Vagina (tissue), 2 donors: ENCODE results near the gene MDFI.

Experiments
- POLR2A ChIP-seq, 2 donors: fragments of 450-650 bp; IDR thresholded peaks; one replicate each; pipeline ENCODE4 v1.6.1; 2017; ENCODE audit warnings: antibody characterized with exemption in 2 of 2, mild to moderate bottlenecking in 2 of 2, moderate library complexity in 2 of 2
- POLR2AphosphoS5 ChIP-seq, 2 donors: sonication (generic); formaldehyde crosslinking; IDR thresholded peaks; one replicate each; pipeline ENCODE4 v1.9.0; 2017; ENCODE audit warnings: antibody characterized with exemption in 2 of 2, mild to moderate bottlenecking in 2 of 2, low read depth in 1 of 2; ENCODE audit not compliant: insufficient read depth in 1 of 2
- TF ChIP-seq, protein P1 (sequence below), 3 experiments: fragments of 450-650 bp in 2 of 3; fragments of 200-600 bp in 1 of 3; sonication (generic) in 1 of 3; IDR thresholded peaks; one replicate each; pipeline ENCODE4 v1.5.1; 2017 to 2019; ENCODE audit warnings: antibody characterized with exemption in 3 of 3, mild to moderate bottlenecking in 2 of 3, moderate library complexity in 2 of 3

DNA sequence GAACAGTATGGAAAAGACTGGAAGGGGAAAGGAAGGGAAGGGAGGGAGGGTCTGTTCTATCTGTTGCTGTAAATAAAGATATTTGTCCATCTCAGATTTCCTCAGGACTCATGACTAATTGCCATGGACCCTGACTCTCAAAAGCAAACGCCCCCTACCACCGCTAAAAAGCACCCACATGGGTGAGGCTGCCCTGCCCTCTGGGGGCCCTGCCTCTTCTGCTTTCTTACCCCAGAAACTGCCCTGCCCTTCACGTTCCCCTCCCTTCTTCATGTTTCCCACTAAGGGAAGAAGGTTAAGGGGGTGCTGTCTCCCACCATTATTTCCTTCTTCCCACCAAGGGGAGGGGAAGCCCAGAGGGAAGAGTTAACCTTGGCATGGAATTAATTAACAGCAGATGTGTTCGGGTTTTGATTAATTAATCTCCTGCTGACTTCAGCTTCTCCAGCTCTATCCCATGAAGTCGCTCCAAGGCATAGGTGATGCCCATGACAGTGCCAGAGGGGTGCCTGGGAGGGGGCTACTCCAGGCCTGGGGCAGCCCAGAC lies 16.0 kb downstream of the MDFI start:
- TF ChIP-seq, protein P1, sequence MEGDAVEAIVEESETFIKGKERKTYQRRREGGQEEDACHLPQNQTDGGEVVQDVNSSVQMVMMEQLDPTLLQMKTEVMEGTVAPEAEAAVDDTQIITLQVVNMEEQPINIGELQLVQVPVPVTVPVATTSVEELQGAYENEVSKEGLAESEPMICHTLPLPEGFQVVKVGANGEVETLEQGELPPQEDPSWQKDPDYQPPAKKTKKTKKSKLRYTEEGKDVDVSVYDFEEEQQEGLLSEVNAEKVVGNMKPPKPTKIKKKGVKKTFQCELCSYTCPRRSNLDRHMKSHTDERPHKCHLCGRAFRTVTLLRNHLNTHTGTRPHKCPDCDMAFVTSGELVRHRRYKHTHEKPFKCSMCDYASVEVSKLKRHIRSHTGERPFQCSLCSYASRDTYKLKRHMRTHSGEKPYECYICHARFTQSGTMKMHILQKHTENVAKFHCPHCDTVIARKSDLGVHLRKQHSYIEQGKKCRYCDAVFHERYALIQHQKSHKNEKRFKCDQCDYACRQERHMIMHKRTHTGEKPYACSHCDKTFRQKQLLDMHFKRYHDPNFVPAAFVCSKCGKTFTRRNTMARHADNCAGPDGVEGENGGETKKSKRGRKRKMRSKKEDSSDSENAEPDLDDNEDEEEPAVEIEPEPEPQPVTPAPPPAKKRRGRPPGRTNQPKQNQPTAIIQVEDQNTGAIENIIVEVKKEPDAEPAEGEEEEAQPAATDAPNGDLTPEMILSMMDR (IDR thresholded peaks at IDR 0.05) = no peak
- no peak for TF ChIP-seq POLR2AphosphoS5 (IDR thresholded peaks at IDR 0.05; ENCODE audit: insufficient read depth in 1 of 2, low read depth in 1 of 2)
- TF ChIP-seq POLR2A (IDR thresholded peaks at IDR 0.05) = no peak
